DND-41 (cell line): Measurements from ENCODE around the gene RPL35.

Experiments used
- CTCF ChIP-seq: IDR thresholded peaks from 2 replicates; pipeline ENCODE4 v1.5.1; 2012; ENCODE audit warnings: borderline replicate concordance, low read length, moderate library complexity, mild to moderate bottlenecking; ENCODE audit not compliant: poor library complexity, severe bottlenecking; ENCODE audit errors: extremely low read depth
- EZH2 ChIP-seq: IDR thresholded peaks from 3 replicates; pipeline ENCODE4 v1.6.1; 2012; ENCODE audit warnings: borderline replicate concordance, low read depth, mild to moderate bottlenecking, moderate library complexity, low read length, inconsistent platforms; ENCODE audit not compliant: severe bottlenecking

GRCh38 chr9:124809741-124810500 is 51.8 kb downstream of the RPL35 start:
- TF ChIP-seq CTCF, result no peak
- no peak for TF ChIP-seq EZH2
